ENCODE measurements around the gene APLP2.

DNA sequence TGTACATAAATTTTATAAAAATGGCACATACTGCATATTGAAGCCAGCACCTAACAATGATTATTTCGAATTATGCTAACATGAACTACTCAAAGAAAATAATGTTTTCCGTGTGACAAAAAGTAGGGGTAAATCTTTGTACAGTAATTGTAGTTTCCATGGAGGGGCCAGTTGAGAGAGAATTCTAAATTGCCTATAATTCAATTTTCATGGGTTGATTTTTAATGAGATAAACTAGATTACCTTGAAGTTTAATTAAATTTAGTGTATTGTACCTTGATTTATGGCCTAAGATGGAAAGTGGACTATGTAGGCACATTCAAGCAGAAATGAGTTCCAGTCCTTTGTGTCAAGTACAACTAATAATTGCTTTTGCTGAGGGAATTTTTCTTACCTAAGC is 5.0 kb downstream of the APLP2 start:
- TF ChIP-seq CTCF (conservative IDR thresholded peaks at IDR 0.05) (no peak), ZFX (IDR thresholded peaks at IDR 0.05) (no peak)

Data from C4-2B (cell line).